HepG2 (cell line): Measurements from ENCODE around the gene IQCK. TPM values are rescaled to one million over a fixed set of nuclear protein-coding genes. Genes with fewer than 3 reads are reported as not detected.

ENCODE experiments used
- ATAC-seq: fragments of 200-7000 bp; cut with Tn5 transposase; 3 replicates; pipeline ENCODE4 v1.9.1; 2020; ENCODE audit warnings: mild to moderate bottlenecking, moderate library complexity
- BruUV-seq: library from RNA; stranded (reverse); fragments of 400-500 nt; replicated peaks from 2 replicates; lab custom pipeline; 2021; lab: Mats Ljungman, UMichigan
- CTCF ChIA-PET: fragments of 300-600 bp; formaldehyde crosslinking; extraction: SDS; loops from one replicate; lab custom pipeline; 2021; ENCODE audit warnings: low total read pairs, inconsistent platforms, low intra/inter-chr PET ratio; lab: Yijun Ruan, JAX
- POLR2A ChIA-PET: fragments of 350-600 bp; sonication (Branson Sonifier 250); formaldehyde crosslinking; loops from one replicate; lab custom pipeline; 2020; ENCODE audit warnings: antibody characterized with exemption, inconsistent platforms; lab: Yijun Ruan, JAX
- DNase-seq: peaks from one replicate; pipeline ENCODE4 v3.0.0-alpha.2; 2015; ENCODE audit warnings: low spot score
- FAIRE-seq: peaks from 3 replicates; lab custom pipeline; 2011; peaks lifted over from hg19 to GRCh38; lab: Jason Lieb, UNC
- H2AFZ ChIP-seq: one replicate; pipeline ENCODE4 v1.6.1; 2011; ENCODE audit warnings: low read length, inconsistent platforms
- H3K27ac ChIP-seq: fragments of 300-600 bp; 3 replicates; pipeline ENCODE4 v1.8.0; 2011; ENCODE audit warnings: mixed run types, mild to moderate bottlenecking, mixed read lengths, low read length, inconsistent platforms; ENCODE audit not compliant: insufficient read depth; ENCODE audit errors: extremely low read length
- H3K27me3 ChIP-seq, 2 experiments: fragments of 200-600 bp in 1 of 2; 2 replicates in 1 of 2; 3 replicates in 1 of 2; pipeline versions ENCODE4 v1.6.0 to v1.8.0; 2011; ENCODE audit warnings: low read length in 2 of 2, mild to moderate bottlenecking in 2 of 2, moderate library complexity in 2 of 2, inconsistent platforms in 1 of 2; ENCODE audit not compliant: insufficient read depth in 2 of 2, control insufficient read depth in 1 of 2
- H3K36me3 ChIP-seq, 2 experiments: fragments of 200-600 bp in 1 of 2; replicated peaks in 1 of 2; 2 replicates in 1 of 2; 3 replicates in 1 of 2; pipeline versions ENCODE4 v1.5.1 to v1.8.0; 2011; ENCODE audit warnings: low read length in 2 of 2, inconsistent platforms in 1 of 2; ENCODE audit not compliant: insufficient read depth in 2 of 2, control insufficient read depth in 1 of 2
- H3K4me1 ChIP-seq: 2 replicates; pipeline ENCODE4 v1.5.1; 2012; ENCODE audit warnings: low read length, inconsistent platforms; ENCODE audit not compliant: insufficient read depth
- H3K4me2 ChIP-seq: 2 replicates; pipeline ENCODE4 v1.6.0; 2011; ENCODE audit warnings: low read depth, low read length, inconsistent platforms
- H3K4me3 ChIP-seq, 3 experiments: fragments of 200-600 bp in 1 of 3; sonication (generic), shearing (Covaris generic) in 1 of 3; replicated peaks in 1 of 3; 2 replicates each; pipeline ENCODE4 v1.5.1; 2011 to 2016; ENCODE audit warnings: low read length in 3 of 3, inconsistent platforms in 2 of 3, low read depth in 2 of 3, mild to moderate bottlenecking in 2 of 3, control low read depth in 1 of 3, mixed read lengths in 1 of 3; ENCODE audit not compliant: insufficient read depth in 1 of 3
- H3K79me2 ChIP-seq: one replicate; pipeline ENCODE4 v1.6.1; 2011; ENCODE audit warnings: low read length, inconsistent platforms; ENCODE audit not compliant: insufficient read depth
- H3K9ac ChIP-seq: 2 replicates; pipeline ENCODE4 v1.6.0; 2011; ENCODE audit warnings: mild to moderate bottlenecking, low read depth, low read length, inconsistent platforms; ENCODE audit not compliant: insufficient read depth
- H3K9me3 ChIP-seq: 2 replicates; pipeline ENCODE4 v1.5.1; 2012; ENCODE audit warnings: mild to moderate bottlenecking, low read length
- H4K20me1 ChIP-seq: 2 replicates; pipeline ENCODE4 v1.6.0; 2011; ENCODE audit warnings: inconsistent platforms, mild to moderate bottlenecking, low read length, moderate library complexity; ENCODE audit not compliant: insufficient read depth
- ATF2 ChIP-seq: sonication (generic); formaldehyde crosslinking; IDR thresholded peaks from 2 replicates; pipeline ENCODE4 v1.4.0; 2020; ENCODE audit warnings: missing genetic modification reagents
- E2F5 ChIP-seq: sonication (generic); formaldehyde crosslinking; conservative IDR thresholded peaks from 2 replicates; pipeline ENCODE4 v1.4.0; 2020; ENCODE audit warnings: missing genetic modification reagents
- JUNB ChIP-seq: sonication (generic); formaldehyde crosslinking; IDR thresholded peaks from 2 replicates; pipeline ENCODE4 v1.8.0; 2022; ENCODE audit warnings: missing genetic modification reagents, mild to moderate bottlenecking, borderline replicate concordance
- KDM3A ChIP-seq: IDR thresholded peaks from 2 replicates; pipeline ENCODE4 v1.6.1; 2018; ENCODE audit warnings: low read depth, missing compliant biosample characterization
- NFYB ChIP-seq: sonication (generic); formaldehyde crosslinking; IDR thresholded peaks from 2 replicates; pipeline ENCODE4 v1.4.0; 2020; ENCODE audit warnings: missing genetic modification reagents
- ZNF512 ChIP-seq: sonication (generic); formaldehyde crosslinking; IDR thresholded peaks from 2 replicates; pipeline ENCODE4 v1.4.0; 2020; ENCODE audit warnings: mild to moderate bottlenecking, missing genetic modification reagents
- WGBS: methylation state at CpG from one replicate; pipeline ENCODE4 v1.1.6; 2017; ENCODE audit warnings: low lambda C conversion rate; 5-methylcytosine and 5-hydroxymethylcytosine counted together
- in situ Hi-C: cut with HindIII; loops from 2 replicates; pipeline ENCODE4 v1.10.0; 2017; ENCODE audit warnings: low pct_unique_long_range_greater_than_20kb; ENCODE audit not compliant: extremely low pct_ligation_motif_present
- intact Hi-C: fragments of 100-400 bp; cut with micrococcal nuclease; formaldehyde crosslinking; loops from one replicate; pipeline ENCODE4 v1.10.0; 2022; ENCODE audit not compliant: unreplicated experiment
- polyA plus RNA-seq, 8 experiments: library from polyadenylated mRNA; depleted of rRNA in 3 of 8; stranded (reverse) in 7 of 8; unstranded in 1 of 8; fragments of >200 nt; fragmentation: Illumina TruSeq in 4 of 8; extraction: Trizol in 4 of 8; gene quantifications; 2 replicates each; pipeline versions ENCODE4 v1.2.1 to v1.2.3, GENCODE V29; 2011 to 2016; ENCODE audit warnings: low read depth in 4 of 8, missing spikeins in 1 of 8, mixed read lengths in 1 of 8; ENCODE audit not compliant: insufficient read depth in 1 of 8
- total RNA-seq, 5 experiments: library from RNA; depleted of rRNA; stranded (reverse); fragments of >200 nt; fragmentation: Illumina TruSeq; extraction: Trizol; gene quantifications; 2 replicates each; pipeline ENCODE4 v1.2.3, GENCODE V29; 2016; ENCODE audit warnings: low read depth in 1 of 5
- TF ChIP-seq, protein P1 (sequence below): sonication (generic); formaldehyde crosslinking; IDR thresholded peaks from 2 replicates; pipeline ENCODE4 v1.4.0; 2020; ENCODE audit warnings: mild to moderate bottlenecking, missing genetic modification reagents, borderline replicate concordance
- TF ChIP-seq, protein P2 (sequence below): sonication (generic); formaldehyde crosslinking; IDR thresholded peaks from 2 replicates; pipeline ENCODE4 v1.8.0; 2022; ENCODE audit warnings: missing genetic modification reagents, mild to moderate bottlenecking, borderline replicate concordance
- TF ChIP-seq, protein P3 (sequence below): sonication (generic); formaldehyde crosslinking; IDR thresholded peaks from 2 replicates; pipeline ENCODE4 v1.4.0; 2020; ENCODE audit warnings: missing genetic modification reagents, mild to moderate bottlenecking, borderline replicate concordance
- TF ChIP-seq, protein P4 (sequence below): sonication (generic); formaldehyde crosslinking; IDR thresholded peaks from 2 replicates; pipeline ENCODE4 v1.8.1; 2022; ENCODE audit warnings: mild to moderate bottlenecking, missing genetic modification reagents

Gene IQCK
- total and polyA plus RNA-seq, 2 of the 13 experiments (the other 11 are each of a cell fraction or from before 2014, with no cell fraction given), result 5.1 to 7.3 TPM

DNA sequence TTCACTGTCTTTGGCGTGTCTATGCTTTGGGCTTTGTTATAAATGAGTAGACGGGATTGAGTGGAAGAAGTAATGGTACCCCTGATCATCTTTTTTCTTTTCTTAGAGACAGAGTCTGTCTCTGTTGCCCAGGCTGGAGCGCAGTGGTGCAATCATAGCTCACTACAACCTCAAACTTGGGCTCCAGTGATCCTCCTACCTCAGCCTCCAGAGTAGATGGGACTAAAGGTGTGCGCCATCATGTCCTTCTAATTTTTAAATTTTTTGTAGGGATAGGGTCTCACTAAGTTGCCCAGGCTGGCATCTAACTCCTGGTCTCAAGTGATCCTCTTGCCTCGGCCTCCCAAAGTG, 181.5 kb downstream of the IQCK start:
- BruUV-seq, result no TSS peak
- Histone ChIP-seq H2AFZ (no peak overlapping the region), H3K36me3 (no peaks in the 10 kb centered on the region), H3K4me1 (no peaks in the 10 kb centered on the region), H3K4me2 (no peak overlapping the region), H3K79me2 (no peaks in the 10 kb centered on the region), H3K9me3 (no peaks in the 10 kb centered on the region), H4K20me1 (no peaks in the 10 kb centered on the region), H3K27ac (no peak overlapping the region), H3K4me3 (no peak overlapping the region), H3K9ac (no peak overlapping the region), H3K27me3 (peaks cover 0 to 11% of the 10 kb centered on the region in 2 experiments; a peak in 3 of 5 replicates)
- DNase-seq (no peak), ATAC-seq (no peak; the same call in 2 of the 3 replicates), FAIRE-seq (no peak)
- intact Hi-C loops (loop anchor here (2.0 kb wide), 1 partner anchor 483 kb away; no protein-coding TSS in a partner anchor), in situ Hi-C loops (loop anchor here (5.0 kb wide), 1 partner anchor 488 kb away; no protein-coding TSS in a partner anchor)
- POLR2A ChIA-PET, result interaction anchor here (0.7 kb wide), 1 partner anchor 8 kb away, joined by 3 read pairs; no protein-coding TSS in a partner anchor
- 37% methylated on average over 5 of the region's 5 CpGs for WGBS
- CTCF ChIA-PET, result interaction anchor here (0.8 to 2.1 kb wide), 5 partner anchors 8 to 486 kb away, joined by 3 to 12 read pairs (median 6); no protein-coding TSS in a partner anchor
- TF ChIP-seq, protein P1, sequence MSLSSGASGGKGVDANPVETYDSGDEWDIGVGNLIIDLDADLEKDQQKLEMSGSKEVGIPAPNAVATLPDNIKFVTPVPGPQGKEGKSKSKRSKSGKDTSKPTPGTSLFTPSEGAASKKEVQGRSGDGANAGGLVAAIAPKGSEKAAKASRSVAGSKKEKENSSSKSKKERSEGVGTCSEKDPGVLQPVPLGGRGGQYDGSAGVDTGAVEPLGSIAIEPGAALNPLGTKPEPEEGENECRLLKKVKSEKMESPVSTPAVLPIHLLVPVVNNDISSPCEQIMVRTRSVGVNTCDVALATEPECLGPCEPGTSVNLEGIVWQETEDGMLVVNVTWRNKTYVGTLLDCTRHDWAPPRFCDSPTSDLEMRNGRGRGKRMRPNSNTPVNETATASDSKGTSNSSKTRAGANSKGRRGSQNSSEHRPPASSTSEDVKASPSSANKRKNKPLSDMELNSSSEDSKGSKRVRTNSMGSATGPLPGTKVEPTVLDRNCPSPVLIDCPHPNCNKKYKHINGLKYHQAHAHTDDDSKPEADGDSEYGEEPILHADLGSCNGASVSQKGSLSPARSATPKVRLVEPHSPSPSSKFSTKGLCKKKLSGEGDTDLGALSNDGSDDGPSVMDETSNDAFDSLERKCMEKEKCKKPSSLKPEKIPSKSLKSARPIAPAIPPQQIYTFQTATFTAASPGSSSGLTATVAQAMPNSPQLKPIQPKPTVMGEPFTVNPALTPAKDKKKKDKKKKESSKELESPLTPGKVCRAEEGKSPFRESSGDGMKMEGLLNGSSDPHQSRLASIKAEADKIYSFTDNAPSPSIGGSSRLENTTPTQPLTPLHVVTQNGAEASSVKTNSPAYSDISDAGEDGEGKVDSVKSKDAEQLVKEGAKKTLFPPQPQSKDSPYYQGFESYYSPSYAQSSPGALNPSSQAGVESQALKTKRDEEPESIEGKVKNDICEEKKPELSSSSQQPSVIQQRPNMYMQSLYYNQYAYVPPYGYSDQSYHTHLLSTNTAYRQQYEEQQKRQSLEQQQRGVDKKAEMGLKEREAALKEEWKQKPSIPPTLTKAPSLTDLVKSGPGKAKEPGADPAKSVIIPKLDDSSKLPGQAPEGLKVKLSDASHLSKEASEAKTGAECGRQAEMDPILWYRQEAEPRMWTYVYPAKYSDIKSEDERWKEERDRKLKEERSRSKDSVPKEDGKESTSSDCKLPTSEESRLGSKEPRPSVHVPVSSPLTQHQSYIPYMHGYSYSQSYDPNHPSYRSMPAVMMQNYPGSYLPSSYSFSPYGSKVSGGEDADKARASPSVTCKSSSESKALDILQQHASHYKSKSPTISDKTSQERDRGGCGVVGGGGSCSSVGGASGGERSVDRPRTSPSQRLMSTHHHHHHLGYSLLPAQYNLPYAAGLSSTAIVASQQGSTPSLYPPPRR (CRISPR knock-in tag), result no peak
- TF ChIP-seq NFYB (CRISPR knock-in tag) (no peak), KDM3A (no peak), E2F5 (CRISPR knock-in tag) (no peak), ZNF512 (CRISPR knock-in tag) (no peak), ATF2 (CRISPR knock-in tag) (no peak), JUNB (CRISPR knock-in tag) (no peak)
- TF ChIP-seq, protein P2, sequence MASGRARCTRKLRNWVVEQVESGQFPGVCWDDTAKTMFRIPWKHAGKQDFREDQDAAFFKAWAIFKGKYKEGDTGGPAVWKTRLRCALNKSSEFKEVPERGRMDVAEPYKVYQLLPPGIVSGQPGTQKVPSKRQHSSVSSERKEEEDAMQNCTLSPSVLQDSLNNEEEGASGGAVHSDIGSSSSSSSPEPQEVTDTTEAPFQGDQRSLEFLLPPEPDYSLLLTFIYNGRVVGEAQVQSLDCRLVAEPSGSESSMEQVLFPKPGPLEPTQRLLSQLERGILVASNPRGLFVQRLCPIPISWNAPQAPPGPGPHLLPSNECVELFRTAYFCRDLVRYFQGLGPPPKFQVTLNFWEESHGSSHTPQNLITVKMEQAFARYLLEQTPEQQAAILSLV (CRISPR knock-in tag), result no peak
- TF ChIP-seq, protein P3, sequence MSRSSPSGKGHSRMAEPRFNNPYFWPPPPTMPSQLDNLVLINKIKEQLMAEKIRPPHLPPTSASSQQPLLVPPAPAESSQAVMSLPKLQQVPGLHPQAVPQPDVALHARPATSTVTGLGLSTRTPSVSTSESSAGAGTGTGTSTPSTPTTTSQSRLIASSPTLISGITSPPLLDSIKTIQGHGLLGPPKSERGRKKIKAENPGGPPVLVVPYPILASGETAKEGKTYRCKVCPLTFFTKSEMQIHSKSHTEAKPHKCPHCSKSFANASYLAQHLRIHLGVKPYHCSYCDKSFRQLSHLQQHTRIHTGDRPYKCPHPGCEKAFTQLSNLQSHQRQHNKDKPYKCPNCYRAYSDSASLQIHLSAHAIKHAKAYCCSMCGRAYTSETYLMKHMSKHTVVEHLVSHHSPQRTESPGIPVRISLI, result peak; percentile 0; the same call in 1 of the 2 replicates
- TF ChIP-seq, protein P4, sequence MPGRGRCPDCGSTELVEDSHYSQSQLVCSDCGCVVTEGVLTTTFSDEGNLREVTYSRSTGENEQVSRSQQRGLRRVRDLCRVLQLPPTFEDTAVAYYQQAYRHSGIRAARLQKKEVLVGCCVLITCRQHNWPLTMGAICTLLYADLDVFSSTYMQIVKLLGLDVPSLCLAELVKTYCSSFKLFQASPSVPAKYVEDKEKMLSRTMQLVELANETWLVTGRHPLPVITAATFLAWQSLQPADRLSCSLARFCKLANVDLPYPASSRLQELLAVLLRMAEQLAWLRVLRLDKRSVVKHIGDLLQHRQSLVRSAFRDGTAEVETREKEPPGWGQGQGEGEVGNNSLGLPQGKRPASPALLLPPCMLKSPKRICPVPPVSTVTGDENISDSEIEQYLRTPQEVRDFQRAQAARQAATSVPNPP, result no peak
